ENCODE measurements around the gene PIK3R6.

Gene PIK3R6

GRCh38 chr17:8867361-8867981 is at the start of gene PIK3R6:
PIK3R6 (minus strand) TSS chr17:8867674; CDS start chr17:8849794, 17,880 bp downstream.
- DNase-seq, result peak; percentile 4 to 10

GRCh38 chr17:8916466-8916865 is 49.0 kb upstream of the PIK3R6 start:
- DNase-seq, result peak; percentile 13 to 35

GRCh38 chr17:8914554-8914953 is 47.1 kb upstream of the PIK3R6 start:
- DNase-seq, result no peak

- DNase-seq, result no peak
Measured at GRCh38 chr17:8913879-8914278, 46.4 kb upstream of the PIK3R6 start.

GRCh38 chr17:8913091-8913490 is 45.6 kb upstream of the PIK3R6 start:
- DNase-seq, result no peak

- no peak for DNase-seq
Measured at GRCh38 chr17:8912084-8912981, 44.9 kb upstream of the PIK3R6 start.

- DNase-seq, result no peak
Measured at GRCh38 chr17:8910969-8911604, 43.6 kb upstream of the PIK3R6 start.

- no peak for DNase-seq
Measured at GRCh38 chr17:8909586-8910270, 42.3 kb upstream of the PIK3R6 start.

- no peak for DNase-seq
Measured at GRCh38 chr17:8905331-8905730, 37.9 kb upstream of the PIK3R6 start.

- DNase-seq, result no peak
Measured at GRCh38 chr17:8904686-8905085, 37.2 kb upstream of the PIK3R6 start.

GRCh38 chr17:8904201-8904600 is 36.7 kb upstream of the PIK3R6 start:
- DNase-seq, result no peak

- no peak for DNase-seq
Measured at GRCh38 chr17:8900626-8901585, 33.4 kb upstream of the PIK3R6 start.

GRCh38 chr17:8900207-8900606 is 32.7 kb upstream of the PIK3R6 start:
- DNase-seq, result no peak

GRCh38 chr17:8898636-8899035 is 31.2 kb upstream of the PIK3R6 start:
- DNase-seq, result no peak

- no peak for DNase-seq
Measured at GRCh38 chr17:8898126-8898525, 30.7 kb upstream of the PIK3R6 start.

GRCh38 chr17:8896641-8897635 is 29.5 kb upstream of the PIK3R6 start:
- no peak for DNase-seq

GRCh38 chr17:8896087-8896486 is 28.6 kb upstream of the PIK3R6 start:
- no peak for DNase-seq

GRCh38 chr17:8894673-8895578 is 27.5 kb upstream of the PIK3R6 start:
- DNase-seq, result peak; percentile 38 to 40

- no peak for DNase-seq
Measured at GRCh38 chr17:8894202-8894671, 26.8 kb upstream of the PIK3R6 start.
